ENCODE data around the gene USP17L29.
"Not testable (repeated sequence)": the region's sequence is repeated elsewhere in the genome, so short reads cannot be mapped to it uniquely, and the experiment has no call there.

The USP17L29 gene

DNA sequence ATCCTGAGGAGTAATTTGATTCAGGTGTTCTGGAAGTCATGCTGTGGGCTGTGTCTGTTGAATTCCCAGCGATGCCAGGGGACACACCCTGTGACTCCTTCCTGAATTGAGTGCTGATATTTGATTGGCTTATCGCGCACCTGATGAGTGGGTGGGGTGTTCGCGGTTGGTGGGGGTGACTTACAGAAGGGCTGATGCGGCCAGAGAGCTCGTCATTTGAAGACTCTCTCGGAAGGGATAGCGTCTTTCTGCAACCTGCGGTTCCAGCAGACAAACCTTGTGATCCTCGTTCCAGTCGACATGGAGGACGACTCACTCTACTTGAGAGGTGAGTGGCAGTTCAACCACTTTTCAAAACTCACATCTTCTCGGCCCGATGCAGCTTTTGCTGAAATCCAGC is at the start of gene USP17L29:
USP17L29 (plus strand) TSS at position 301 of the 400 bp plus-strand sequence; CDS start at position 301, 0 bp downstream.
- DNase-seq, result not testable (repeated sequence)

GRCh38 chr4:9324191-9324590 is 29.2 kb upstream of the USP17L29 start:
- DNase-seq, result not testable (repeated sequence)

- not testable (repeated sequence) for DNase-seq
Observed at GRCh38 chr4:9324865-9325264, 28.6 kb upstream of the USP17L29 start, which contains the start of gene USP17L24. Gene USP17L24 (plus strand): TSS chr4:9325165. CDS start chr4:9325165, 0 bp downstream.

- not testable (repeated sequence) for DNase-seq
Observed at GRCh38 chr4:9329611-9330010, 23.8 kb upstream of the USP17L29 start, which contains the start of gene USP17L25. Gene USP17L25 (plus strand): TSS chr4:9329911. CDS start chr4:9329911, 0 bp downstream.

DNA sequence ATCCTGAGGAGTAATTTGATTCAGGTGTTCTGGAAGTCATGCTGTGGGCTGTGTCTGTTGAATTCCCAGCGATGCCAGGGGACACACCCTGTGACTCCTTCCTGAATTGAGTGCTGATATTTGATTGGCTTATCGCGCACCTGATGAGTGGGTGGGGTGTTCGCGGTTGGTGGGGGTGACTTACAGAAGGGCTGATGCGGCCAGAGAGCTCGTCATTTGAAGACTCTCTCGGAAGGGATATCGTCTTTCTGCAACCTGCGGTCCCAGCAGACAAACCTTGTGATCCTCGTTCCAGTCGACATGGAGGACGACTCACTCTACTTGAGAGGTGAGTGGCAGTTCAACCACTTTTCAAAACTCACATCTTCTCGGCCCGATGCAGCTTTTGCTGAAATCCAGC is 19.1 kb upstream of the USP17L29 start, which contains the start of gene USP17L26:
USP17L26 (plus strand) TSS at position 301 of the 400 bp plus-strand sequence; CDS start at position 301, 0 bp downstream.
- not testable (repeated sequence) for DNase-seq

DNA sequence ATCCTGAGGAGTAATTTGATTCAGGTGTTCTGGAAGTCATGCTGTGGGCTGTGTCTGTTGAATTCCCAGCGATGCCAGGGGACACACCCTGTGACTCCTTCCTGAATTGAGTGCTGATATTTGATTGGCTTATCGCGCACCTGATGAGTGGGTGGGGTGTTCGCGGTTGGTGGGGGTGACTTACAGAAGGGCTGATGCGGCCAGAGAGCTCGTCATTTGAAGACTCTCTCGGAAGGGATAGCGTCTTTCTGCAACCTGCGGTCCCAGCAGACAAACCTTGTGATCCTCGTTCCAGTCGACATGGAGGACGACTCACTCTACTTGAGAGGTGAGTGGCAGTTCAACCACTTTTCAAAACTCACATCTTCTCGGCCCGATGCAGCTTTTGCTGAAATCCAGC is 14.3 kb upstream of the USP17L29 start, which contains the start of gene USP17L5:
USP17L5 (plus strand) TSS at position 301 of the 400 bp plus-strand sequence; CDS start at position 301, 0 bp downstream.
- DNase-seq, result not testable (repeated sequence)

DNA sequence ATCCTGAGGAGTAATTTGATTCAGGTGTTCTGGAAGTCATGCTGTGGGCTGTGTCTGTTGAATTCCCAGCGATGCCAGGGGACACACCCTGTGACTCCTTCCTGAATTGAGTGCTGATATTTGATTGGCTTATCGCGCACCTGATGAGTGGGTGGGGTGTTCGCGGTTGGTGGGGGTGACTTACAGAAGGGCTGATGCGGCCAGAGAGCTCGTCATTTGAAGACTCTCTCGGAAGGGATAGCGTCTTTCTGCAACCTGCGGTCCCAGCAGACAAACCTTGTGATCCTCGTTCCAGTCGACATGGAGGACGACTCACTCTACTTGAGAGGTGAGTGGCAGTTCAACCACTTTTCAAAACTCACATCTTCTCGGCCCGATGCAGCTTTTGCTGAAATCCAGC is 9.6 kb upstream of the USP17L29 start, which contains the start of gene USP17L27:
USP17L27 (plus strand) TSS at position 301 of the 400 bp plus-strand sequence; CDS start at position 301, 0 bp downstream.
- DNase-seq, result not testable (repeated sequence)

DNA sequence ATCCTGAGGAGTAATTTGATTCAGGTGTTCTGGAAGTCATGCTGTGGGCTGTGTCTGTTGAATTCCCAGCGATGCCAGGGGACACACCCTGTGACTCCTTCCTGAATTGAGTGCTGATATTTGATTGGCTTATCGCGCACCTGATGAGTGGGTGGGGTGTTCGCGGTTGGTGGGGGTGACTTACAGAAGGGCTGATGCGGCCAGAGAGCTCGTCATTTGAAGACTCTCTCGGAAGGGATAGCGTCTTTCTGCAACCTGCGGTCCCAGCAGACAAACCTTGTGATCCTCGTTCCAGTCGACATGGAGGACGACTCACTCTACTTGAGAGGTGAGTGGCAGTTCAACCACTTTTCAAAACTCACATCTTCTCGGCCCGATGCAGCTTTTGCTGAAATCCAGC is 4.8 kb upstream of the USP17L29 start, which contains the start of gene USP17L28:
USP17L28 (plus strand) TSS at position 301 of the 400 bp plus-strand sequence; CDS start at position 301, 0 bp downstream.
- not testable (repeated sequence) for DNase-seq

DNA sequence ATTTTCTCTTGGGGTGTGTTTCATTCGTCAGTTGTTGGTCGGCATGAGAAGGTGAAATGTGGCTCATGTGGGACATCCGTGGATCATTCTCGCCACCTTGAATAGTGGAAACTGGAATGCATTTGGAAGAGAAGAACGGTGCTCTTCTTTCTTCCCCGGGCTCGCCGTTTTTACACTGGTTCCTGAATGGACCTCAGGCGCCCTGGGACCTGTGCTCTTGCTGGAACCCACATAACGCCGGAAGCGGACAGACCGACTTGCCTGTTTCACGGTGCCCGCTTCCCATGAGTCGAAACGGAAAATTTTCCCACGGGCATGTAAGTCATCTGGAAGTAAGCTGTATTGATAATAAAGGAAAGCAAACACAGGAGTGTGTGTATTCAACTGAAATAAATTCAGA is 2.6 kb upstream of the USP17L29 start:
- DNase-seq, result not testable (repeated sequence)

GRCh38 chr4:9362829-9363228 is 9.4 kb downstream of the USP17L29 start, which contains the start of gene USP17L30:
Gene USP17L30 (plus strand): TSS chr4:9363129. CDS start chr4:9363129, 0 bp downstream.
- DNase-seq, result not testable (repeated sequence)

DNA sequence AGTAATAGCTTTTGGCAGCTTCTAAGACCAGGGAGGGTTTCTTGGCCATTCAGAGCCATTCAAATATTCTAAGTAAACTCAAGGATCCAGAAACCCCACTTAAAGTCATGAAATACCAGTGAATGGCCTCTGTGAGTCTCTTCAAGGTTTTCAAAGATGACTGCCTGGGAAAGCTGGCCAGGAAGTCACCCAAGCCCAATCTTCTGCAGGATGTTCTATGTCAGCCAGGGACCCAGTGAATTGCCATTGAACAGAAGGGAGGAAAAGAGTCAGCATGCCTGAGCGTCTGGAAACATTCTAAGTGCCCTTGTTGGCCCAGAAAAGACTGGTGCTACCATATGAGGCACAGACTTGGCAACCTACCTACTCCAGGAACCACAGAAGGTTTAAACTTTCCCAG is 26.4 kb downstream of the USP17L29 start:
- not testable (repeated sequence) for DNase-seq

DNA sequence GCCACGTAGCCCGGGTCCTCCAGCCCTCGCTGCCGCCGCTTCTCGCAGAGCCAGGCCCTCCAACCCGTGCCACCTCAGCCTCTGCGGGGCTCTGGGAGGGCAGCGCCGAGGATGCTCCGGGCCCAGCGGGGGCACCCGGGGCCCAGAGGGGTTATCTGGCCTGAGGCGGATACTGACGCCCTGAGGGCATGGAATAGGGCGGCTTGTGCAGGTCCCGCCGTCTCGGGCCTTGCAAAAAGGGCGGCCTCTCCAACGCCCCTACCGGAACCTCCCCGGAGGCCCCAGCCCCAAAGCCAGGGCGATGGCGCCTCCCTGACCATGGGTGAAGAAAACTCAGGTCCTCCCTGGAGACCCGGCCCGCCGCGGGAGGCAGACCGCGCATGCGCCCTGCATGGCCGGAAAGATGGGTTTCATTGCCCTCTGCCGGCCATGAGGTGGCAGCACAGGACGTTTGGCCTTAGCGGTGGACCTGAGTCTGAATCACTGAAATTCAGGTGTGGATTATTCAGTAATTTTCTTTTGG is 27.6 kb downstream of the USP17L29 start:
- DNase-seq, result peak; percentile 60

DNA sequence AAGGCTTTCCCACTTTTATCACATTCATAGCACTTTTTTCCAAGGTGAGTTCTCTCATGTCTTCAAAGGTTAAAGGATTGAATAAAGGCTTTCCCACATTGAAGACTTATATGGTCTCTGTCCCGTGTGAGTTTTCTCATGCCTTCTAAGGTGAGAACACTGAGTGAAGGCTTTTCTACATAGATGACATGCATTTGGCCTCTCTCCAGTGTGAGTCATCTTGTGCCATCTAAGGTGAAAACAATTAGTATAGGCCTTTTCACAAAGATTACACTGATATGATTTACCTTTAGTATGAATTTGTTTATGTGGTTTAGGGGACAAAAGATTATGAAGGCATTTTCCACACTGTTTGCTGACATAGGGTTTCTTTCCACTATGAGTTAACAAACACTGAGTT is 30.7 kb downstream of the USP17L29 start:
- no peak for DNase-seq

DNA sequence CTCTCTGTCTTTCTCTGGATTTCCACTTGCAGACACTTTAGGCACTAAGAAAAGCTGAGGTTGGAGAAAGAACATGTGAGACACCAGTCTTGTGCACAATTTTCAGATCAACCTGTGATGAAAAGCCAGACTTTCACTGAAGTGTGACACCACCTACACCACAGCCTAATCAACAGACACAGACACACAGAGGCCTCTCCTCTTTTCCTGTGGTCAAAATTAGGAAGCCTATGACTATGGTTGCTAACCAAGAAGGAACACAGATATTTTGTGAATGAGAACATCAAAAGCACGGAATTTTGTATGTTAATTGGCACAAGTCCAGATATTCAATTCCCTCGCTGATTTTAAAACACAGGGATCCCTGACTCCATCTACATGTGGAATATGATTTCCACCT is 35.6 kb downstream of the USP17L29 start:
- not testable (repeated sequence) for DNase-seq

Data from activated CD4-positive, alpha-beta T cell treated with anti-CD3 and anti-CD28 coated beads, Interleukin-2, amount 50 U/mL, for 1 hour (primary cell).